Fibroblast of skin of right biceps (primary cell): ENCODE measurements around the gene DPY19L3.
"Not testable (repeated sequence)": the region's sequence is repeated elsewhere in the genome, so short reads cannot be mapped to it uniquely, and the experiment has no call there.

ENCODE experiments used
- DNase-seq: peaks from one replicate; pipeline ENCODE4 v3.0.0-alpha.2; 2013

Gene DPY19L3

DNA sequence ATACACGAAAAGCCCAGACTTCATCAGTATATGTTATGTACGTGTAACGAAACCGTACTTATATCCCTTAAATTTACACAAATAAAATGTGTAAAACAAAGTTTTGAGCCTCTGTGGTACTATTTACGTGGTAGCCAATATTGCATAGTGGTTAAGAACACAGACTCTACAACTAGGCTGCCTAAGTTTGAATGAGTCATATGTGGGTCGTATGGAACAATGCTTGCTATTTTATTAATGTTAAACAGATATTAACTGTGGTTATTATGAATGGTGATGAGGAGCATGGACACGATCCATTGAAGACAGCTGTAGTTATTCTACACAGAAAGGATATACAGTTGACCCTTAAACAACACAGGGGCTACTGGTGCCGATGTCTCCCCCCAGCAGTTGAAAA is 42.5 kb downstream of the DPY19L3 start:
- DNase-seq, result no peak

DNA sequence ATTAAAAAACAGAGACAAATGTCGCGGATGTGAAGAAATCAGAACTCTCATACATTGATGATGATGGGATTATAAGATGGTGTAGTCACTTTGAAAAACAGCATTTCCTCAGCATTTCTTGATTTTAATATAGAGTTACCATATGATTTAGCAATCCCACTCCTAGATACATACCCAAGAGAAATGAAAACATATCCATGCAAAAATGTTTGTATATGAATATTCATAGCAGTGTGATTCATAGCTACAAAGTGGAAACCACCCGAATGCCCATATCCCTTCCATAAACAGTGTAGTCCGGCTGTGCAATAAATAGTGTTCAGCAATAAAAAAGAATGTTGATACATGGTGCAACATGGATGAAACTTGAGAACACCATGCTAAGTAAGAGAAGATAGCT is 44.6 kb downstream of the DPY19L3 start:
- DNase-seq, result no peak

DNA sequence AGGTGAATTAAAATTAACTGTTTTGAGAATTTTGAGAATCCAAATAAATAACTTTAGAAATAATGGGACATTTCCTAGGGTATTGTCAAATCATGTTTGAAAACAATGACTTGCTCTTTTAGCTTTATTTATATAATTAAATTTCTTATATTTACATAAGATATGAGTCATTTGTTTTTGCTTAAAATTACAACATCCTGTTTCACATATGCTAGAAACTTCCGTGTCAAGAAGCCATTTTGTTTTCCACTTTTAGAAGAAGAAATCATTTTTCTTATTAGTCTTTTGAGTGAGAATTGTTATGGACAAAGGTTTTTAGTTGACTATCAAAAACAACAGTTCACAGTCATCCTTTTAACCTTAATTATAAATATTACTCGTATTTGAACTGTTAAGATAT is 48.2 kb downstream of the DPY19L3 start:
- DNase-seq, result no peak

- no peak for DNase-seq
Measured at GRCh38 chr19:32456406-32456805, 50.8 kb downstream of the DPY19L3 start.

GRCh38 chr19:32457571-32458158 is 52.1 kb downstream of the DPY19L3 start:
- no peak for DNase-seq

DNA sequence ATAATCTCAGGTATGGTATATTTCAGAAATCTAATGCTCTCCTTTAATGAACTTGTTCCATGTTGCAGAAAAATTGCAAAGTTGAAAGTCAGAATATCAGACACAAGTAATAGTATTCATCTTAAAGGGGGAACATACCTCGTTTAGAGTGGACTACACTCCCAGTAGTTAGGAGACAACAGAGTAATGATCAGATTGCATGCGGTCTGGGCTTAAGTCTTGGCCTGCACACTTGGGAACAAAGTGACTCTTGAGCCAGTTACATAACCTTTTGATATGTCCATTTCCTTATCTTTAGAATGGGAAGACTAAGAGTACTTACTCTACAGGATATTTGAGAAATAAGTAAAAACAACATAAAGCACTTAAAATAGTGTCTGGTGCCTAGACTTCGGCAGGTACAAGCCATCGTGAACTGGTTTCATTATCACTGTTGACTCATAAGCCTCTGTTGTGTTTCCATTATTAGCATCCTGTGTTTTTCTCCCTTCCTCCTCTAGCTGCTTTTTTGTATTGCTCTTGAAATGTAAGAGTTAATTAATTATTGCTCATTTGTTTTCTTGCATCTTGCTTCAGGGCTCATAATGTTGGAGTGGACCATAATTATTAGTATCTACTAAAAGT is 53.0 kb downstream of the DPY19L3 start:
- DNase-seq, result no peak

DNA sequence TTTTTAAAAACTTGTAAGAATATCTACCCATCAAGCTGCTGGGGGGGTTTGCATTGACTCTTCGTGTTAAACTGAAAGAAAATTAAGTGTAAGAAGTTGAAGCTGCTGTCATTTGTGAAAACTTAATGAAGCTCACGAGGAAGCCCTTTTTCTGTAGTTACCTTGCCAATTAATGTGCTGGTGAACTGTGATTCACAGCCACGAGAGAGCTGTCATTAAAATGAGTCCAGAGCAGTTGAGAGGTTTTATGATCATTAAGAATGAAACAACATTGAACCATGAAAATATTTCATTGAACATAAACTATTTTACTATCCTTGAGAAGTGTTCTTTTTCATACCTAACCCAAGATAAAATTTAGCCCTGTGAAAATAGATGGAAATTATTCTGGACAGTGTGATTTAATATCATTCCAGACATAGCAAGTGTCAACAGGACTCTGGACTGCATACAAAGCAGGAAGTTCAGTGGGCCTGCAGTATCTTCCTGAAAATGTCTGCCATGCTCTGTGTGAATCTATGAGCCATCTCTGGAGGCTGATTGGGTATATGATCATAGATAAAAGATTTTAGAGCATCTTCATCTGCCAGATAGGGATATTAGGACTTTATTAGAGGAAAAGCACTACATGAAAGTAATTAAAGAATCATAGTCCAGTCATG is 53.8 kb downstream of the DPY19L3 start:
- DNase-seq, result no peak

GRCh38 chr19:32460476-32460875 is 54.9 kb downstream of the DPY19L3 start:
- DNase-seq, result no peak

DNA sequence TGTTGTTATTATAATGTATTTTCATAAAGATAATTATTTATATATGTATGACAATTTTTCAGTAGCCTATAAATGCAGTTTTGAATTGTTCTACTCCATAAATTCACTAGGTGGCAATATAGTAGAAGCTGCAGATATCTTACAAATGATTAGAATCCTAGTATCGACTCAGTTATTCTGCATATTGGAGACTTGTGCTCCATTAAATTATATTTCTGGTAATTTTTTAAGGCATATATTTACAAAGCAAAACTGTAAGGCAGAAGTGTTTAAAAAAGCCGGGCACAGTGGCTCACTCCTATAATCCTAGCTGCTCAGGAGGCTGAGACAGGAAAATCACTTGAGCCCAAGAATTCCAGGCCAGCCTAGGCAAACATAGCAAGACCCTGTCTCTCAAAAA is 58.7 kb downstream of the DPY19L3 start:
- DNase-seq, result peak; percentile 9

DNA sequence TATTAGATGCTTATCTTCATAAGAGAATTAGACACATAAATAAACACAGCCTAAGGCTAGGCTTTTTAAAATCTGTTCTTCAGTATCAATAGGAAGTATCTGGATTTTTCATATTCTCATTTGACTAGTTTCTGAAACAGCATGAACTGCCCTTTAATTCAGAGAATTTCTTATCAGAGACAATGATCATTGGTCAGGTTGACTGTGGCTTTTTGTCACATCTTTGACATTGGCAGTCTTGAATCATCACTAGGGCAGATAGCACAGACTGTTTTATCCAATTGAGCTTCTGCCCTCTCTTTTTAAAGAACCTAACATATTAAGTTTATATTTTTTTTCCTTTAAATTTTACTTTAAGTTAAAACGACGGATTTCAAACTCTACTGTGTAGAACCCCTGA is 59.6 kb downstream of the DPY19L3 start:
- no peak for DNase-seq

DNA sequence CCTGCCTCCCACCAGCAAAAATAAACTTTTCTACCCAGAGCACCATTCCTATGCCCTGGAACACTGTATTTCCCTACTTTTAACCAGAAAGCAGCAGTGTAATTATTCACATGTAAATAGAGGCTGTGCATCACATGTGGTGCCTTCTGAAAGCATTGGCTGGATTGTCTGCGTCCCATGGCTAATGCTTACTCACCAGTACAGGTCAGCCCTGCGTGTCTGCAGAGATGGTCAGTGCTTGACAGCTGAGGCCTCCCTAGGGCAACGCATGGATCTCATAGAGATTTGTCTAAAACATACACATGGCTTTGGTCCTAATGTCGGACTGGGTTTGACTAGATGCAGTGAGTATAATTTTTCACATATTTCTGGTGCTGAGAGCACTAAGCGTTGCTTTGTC is 64.2 kb downstream of the DPY19L3 start:
- no peak for DNase-seq

- DNase-seq, result no peak
Measured at GRCh38 chr19:32471095-32471494, 65.5 kb downstream of the DPY19L3 start.

DNA sequence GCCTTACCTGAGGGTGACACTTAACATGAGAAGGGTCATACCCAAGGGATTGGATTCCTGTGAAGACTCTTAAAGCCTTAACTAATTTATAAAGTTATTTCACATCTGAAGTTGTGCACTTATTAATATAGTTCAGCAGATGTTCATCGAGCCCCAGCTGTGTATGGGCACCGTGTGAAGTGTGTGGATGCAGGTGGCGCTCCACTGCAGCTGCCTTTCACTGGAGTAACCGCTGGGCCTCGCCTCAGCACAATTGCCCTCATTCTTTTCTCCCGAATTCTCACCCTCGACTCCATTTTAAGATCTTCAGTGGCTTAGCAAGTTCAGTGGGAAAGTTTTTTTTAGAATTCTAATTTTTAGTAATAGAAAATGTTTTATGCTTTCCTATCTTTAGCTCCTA is 66.2 kb downstream of the DPY19L3 start:
- no peak for DNase-seq

DNA sequence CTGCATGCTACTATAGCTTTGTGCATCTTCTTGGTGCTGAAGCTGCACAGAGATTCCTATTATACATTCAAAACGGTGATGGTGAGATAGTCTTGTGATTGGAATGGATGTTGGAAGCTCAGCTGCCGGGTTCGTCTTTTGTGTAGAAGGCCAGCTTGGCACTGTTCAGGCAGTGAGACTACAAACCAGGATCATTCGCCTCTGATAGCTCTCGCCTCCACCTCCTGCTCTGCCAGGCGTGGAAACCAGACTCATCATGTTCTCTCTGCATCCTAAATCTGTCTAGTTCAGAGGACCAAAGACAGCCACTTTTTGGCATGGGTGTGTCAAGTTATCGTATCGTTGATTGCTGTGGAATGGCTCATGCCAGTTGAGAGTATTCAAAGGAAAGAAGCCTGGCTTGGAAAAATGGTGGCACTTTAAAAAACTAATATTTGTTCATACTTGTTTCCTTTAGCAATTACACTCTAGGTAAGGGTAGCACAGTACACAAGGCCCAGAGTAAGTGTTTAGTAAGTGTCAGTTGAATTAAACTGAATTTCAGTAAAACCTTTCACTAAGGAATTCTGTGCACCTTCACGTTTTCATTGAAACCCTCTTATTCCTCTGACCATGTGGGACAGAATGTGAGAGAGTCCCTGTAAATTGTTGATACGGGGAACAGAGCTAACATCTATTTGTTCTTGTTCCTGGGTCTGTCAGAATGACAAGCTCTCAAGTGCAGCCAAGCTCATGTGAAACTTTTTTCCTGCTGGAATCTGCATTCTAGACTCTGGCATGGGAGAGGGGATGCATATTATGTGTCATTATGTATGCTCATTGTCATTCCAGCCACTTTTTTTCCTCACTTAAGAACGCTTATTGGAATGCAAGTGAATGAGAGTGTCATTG is 69.8 kb downstream of the DPY19L3 start:
- no peak for DNase-seq

DNA sequence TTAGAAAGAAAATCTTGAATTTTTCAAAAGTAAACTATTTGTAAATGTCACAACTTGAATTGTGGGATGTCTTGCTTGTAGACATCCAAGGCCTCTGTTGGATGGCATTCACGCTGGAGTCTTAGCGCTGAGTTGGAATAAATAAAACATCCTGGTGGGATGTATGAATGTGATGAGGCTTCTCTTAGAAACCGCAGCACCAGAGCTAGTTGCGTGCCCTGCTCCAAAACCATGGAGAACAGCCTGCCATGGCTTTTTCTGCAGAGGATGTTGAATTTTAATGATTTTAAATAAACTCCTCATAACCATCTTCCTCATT is 70.4 kb downstream of the DPY19L3 start:
- no peak for DNase-seq

- DNase-seq, result no peak
Measured at GRCh38 chr19:32480321-32480720, 74.8 kb downstream of the DPY19L3 start.

DNA sequence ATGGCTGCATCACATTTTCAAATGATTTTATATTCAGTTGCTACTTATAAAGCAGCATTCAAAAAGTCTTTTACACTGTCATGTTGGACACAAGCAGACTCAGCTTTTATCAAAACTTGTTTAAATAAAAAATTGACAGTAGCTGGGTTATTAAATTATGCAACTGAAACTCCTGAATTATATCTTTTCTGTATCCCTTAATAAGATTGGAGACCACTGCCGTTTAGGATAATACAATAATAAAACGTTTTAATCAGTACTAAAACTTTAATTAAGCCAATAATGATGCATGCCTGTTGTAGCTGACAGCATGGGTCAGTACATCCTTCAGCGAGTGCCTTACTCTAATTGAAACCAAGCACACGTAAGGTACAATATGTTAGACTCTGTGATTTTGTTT is 78.0 kb downstream of the DPY19L3 start:
- DNase-seq, result no peak

GRCh38 chr19:32489971-32490370 is 84.4 kb downstream of the DPY19L3 start:
- DNase-seq, result no peak

- no peak for DNase-seq
Measured at GRCh38 chr19:32497391-32497790, 91.8 kb downstream of the DPY19L3 start.

GRCh38 chr19:32498648-32499200 is 93.2 kb downstream of the DPY19L3 start:
- no peak for DNase-seq

DNA sequence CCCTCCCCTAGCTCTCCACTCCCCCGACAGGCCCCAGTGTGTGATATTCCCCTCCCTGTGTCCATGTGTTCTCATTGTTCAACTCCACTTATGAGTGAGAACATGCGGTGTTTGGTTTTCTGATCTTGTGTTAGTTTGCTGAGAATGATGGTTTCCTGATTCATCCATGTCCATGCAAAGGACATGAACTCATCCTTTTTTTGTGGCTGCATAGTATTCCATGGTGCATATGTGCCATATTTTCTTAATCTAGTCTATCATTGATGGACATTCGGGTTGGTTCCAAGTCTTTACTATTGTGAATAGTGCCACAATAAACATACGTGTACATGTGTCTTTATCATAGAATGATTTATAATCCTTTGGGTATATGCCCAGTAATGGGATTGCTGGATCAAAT is 106.9 kb downstream of the DPY19L3 start:
- DNase-seq, result not testable (repeated sequence)

DNA sequence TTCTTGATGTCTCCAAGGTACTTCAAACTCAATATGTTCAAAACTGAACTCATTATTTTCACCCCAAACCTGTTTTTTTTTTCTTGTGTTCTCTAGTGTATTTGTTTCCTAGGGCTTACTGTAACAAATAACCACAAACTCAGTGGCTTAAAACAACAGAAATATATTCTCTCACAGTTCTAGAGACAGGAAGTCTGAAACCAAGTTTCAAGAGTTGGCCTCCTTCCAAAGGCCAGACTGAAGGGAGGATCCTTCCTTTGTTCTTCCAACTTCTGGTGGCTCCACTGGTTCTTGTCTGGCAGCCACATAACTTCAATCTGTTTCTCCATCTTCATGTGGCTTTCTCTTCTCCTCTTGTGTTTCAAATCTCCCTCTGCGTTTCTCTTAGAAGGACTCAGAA is 113.5 kb downstream of the DPY19L3 start:
- no peak for DNase-seq

DNA sequence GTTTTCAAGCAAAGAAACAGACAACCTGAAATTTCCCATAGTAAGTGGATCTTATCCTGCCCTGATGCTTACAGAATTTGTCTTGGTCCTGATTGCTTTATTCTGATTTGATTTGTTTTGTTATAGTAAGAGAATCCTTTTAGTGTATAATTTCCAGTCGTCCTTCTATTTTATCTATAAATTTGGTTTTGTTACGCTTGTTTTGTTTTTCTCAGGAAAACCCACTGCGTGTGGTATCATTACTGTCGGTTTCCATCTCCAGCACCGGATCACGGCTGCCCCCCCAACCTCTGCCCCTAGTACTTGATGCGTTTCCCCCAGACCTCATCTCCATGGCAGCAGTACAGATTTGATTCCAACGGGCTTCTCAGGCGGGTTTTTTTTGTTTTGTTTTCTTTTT is 117.4 kb downstream of the DPY19L3 start:
- DNase-seq, result no peak

GRCh38 chr19:32526895-32527294 is 121.3 kb downstream of the DPY19L3 start:
- DNase-seq, result no peak
